Measurements from ENCODE around the gene TOMM22.
A peak's percentile ranks its signal among the peaks of the same experiment; 100 is the strongest.

TOMM22 gene

DNA sequence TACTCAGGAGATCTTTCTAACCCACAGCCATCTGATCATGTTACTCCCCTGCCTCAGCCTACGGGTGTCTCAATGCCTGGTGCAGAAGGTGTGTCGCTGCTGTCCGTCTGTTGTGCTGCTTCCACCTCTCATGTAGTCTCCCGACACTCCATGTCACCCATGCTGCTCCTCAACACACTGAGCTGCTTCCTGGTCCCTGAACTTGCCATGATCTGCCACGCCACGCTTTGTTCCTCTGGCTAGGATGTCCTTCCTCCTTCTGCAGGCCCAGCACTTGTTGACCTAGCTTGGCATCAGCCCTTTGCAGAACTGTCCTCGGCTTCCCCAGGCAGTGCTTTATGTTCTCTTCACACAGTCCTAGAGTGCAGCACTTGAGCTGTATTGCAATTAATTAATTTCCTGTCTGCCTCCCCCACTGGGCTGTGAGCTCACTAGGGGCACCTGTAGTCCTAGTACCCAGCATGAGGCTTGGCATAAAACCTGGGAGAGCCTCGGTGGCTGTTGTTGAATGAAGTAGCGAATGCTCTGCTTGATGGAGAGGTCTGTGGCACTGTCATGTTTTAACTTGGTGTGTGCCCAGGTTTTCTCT lies 33.5 kb downstream of the TOMM22 start:
- no peak for DNase-seq (ENCODE audit: low read depth in 2 of 2)

DNA sequence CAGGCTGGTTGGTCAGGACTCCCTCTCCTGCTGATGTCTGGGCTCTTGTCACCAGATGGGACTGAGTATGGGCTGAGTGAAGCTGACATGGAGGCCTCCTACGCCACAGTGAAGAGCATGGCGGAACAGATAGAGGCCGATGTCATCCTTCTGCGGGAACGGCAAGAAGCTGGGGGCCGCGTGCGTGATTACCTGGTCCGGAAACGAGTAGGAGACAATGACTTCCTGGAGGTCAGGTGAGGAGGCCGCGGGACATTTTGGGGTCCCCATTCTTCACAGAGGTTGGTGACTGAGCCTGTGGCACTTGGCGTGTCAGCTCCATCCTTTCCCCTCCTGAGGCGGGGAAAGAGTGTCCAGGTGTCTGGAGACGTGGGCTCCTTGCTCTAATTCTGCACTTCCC lies 34.1 kb downstream of the TOMM22 start:
- no peak for DNase-seq (ENCODE audit: low read depth in 2 of 2)

DNA sequence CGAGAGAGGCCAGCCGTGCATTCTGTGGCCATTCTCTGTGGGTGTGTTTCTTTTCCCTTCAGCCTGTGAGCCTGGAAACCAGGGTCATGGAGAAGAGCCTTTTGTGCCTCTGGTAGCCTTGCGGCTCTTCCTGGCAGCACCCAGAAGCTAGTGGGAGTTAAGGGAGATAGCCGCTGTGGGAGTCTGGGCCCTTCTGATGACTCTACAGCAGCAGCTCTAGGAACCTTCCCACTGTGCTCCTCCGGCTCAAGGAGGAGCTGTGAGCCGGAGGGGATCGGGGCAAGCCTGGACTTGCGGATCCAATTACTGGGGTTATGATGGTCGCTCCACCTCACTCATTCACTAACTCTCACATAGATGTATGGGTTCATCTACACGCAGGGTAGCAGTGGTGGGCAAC lies 34.5 kb downstream of the TOMM22 start:
- DNase-seq (ENCODE audit: low read depth in 2 of 2) = no peak

DNA sequence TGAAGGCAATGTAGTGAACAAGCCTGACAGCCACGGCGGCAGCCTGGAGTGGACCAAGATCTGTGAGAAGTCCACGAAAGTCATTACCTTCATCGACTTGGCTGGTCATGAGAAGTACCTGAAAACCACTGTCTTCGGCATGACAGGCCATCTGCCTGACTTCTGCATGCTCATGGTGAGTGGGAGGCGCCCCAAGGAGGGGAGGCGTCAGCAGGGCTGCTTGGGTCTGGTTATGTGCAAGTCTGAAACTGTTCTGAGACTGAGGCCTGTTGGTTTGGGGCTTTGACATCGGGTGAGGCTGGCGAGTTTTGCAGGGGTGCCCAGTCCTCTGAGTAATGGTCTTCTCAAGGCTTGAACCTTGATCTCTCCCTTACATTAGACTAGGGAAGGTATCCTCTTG lies 35.1 kb downstream of the TOMM22 start:
- no peak for DNase-seq (ENCODE audit: low read depth in 2 of 2)

DNA sequence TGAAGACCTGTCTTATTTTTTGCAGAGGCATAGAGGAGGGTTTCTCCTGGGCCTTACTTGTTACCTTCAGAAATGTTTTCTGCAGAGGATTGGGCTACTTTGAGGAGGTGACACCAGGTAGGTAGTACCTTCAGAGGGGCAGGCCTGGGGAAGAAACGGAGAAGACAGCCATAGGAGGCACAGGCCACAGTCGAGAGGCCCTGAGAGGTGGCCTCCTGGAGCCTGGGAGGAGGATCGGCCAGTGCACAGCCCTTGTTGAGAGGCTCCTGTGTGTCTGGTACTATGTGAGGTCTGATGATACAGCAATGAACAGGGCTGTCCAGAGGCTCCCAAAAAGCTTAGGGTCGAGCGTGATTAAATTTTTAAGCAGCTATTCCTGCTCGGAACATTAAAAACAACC lies 35.5 kb downstream of the TOMM22 start:
- DNase-seq (ENCODE audit: low read depth in 2 of 2) = no peak

DNA sequence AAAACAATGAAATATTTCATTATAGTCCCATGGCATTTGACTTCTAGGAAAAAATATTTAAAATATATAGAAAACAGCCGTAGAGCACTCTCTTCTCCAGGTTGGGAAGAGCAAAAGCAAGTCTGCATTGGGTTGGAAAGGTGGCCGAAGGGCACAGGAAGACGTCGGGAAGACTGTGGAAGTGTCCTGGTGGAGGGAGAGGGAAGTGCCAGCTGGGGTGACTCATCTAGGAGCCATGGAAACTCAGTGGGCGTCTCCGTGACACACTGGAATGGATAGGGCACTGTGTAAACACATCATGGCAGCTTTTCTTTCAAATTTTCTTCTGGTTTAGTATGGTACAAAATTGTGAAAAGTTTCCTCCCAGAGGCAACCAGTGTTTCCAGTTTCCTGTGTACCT lies 36.7 kb downstream of the TOMM22 start:
- DNase-seq (ENCODE audit: low read depth in 2 of 2) = no peak

DNA sequence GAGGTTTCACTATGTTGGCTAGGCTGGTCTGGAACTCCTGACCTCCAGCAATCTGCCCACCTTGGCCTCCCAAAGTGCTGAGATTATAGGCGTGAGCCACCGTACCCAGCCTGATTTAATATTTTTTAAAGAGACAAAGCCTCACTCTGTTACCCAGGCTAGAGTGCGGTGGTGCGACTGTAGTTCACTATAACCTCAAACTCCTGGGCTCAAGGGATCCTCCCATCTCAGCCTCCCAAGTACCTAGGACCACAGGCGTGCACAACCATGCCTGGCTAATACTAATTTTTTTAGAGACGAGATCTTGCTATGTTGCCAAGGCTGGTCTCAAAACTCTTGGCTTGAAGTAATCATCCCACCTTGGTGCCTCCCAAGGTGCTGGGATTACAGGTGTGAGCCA lies 37.4 kb downstream of the TOMM22 start:
- no peak for DNase-seq (ENCODE audit: low read depth in 2 of 2)

DNA sequence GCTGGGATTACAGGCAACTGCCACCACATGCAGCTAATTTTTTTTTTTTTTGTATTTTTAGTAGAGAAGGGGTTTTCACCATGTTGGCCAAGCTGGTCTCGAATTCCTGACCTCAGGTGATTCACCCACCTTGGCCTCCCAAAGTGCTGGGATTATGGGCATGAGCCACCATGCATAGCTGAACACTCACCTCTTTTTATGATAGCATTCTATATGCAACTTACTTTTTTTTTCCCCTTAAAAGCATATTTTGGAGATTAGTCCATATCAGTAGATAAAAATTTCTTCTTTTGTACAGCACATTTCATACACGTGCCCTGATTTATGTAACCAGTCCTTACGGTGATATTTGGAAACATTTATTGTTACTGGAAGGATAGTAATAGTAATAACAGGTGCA lies 38.6 kb downstream of the TOMM22 start:
- no peak for DNase-seq (ENCODE audit: low read depth in 2 of 2)

DNA sequence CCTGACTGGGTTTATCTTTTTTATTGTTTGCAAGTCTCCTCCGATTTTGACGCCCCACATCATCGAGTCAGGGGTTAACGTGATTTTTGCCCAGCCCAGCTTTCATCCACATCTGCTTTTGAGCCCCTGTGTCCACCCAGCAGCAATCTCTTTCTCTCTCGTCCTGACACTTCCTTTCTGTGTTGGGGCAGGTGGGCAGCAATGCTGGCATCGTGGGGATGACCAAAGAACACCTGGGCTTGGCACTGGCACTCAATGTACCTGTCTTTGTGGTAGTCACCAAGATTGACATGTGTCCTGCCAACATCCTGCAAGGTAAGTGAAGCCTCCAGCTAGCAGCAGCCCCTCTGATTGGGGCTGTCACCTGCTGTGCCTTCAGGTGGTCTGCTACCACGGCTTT lies 39.8 kb downstream of the TOMM22 start:
- DNase-seq (ENCODE audit: low read depth in 2 of 2) = no peak

DNA sequence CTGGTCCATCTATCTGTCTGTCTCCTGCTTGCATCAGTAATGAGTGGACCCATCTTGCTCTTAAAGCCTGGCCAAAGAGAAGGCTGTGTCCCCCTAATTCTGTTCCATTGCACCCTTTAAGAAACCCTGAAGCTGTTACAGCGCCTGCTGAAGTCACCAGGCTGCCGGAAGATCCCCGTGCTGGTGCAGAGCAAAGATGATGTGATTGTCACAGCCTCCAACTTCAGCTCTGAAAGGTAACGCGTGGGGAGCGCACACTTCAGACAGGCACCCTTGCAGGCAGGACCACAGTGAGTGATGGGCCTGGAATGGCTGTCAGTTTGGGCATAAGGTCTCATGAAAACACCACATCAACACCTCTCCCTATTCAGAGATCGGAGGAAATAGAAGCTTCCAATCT lies 42.4 kb downstream of the TOMM22 start:
- no peak for DNase-seq (ENCODE audit: low read depth in 2 of 2)

DNA sequence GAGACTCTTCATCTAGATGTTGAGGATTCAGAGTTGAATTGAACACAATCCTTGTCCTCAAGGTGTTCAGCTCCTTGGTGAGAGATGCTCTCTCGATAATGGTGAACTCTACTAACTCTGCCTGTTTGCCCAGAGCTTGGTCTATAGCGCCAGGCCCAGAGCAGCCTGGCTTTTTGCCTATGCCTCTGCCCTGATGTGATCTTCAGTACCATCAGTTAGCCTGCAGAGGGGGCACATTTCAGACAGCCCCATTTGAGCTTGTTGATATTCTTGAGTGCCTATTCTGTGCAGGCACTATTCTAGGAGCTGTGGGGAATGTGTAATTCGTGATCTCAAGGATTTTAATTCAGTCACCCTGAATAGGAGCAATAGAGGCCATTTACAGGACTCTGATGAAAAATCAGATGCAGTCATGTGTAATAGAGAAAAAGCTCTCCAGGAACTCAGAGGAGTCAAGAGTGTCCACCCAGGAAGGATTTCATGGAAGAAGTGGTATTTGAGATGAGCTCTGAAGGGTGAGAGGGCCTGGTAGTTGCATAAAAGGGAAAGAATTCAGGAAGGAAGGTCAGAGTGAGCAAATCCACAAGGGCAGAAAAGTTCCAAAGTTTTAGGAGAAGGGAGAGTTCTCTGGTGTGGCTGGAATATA lies 43.3 kb downstream of the TOMM22 start:
- no peak for DNase-seq (ENCODE audit: low read depth in 2 of 2)

DNA sequence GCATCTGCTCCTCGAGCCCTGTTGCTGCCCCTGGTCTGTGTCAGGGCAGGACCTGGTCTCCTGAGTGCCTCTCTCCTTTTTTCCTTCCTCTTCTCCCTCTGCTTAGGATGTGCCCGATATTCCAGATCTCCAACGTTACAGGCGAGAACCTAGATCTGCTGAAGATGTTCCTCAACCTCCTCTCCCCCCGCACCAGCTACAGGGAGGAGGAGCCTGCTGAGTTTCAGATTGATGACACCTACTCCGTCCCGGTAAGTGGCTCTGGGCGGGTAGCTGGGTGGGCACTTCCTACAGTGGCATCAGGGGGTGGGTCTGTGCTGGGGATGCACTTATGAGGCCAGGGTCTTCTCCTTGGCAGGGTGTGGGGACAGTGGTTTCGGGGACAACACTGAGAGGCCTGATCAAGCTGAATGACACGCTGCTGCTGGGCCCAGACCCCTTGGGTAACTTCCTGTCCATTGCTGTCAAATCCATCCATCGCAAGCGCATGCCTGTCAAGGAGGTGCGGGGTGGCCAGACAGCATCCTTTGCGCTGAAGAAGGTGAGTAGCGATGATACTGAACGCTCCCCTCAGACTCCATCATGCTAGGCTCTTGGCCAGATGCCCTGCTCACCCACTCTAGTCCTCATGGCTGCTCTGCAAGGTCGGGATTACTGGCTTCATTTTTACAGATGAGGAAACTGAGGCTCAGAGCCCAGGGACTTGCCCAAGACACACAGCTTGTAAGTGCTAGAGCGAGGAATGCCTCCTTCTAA lies 44.3 kb downstream of the TOMM22 start:
- DNase-seq (ENCODE audit: low read depth in 2 of 2) = no peak

DNA sequence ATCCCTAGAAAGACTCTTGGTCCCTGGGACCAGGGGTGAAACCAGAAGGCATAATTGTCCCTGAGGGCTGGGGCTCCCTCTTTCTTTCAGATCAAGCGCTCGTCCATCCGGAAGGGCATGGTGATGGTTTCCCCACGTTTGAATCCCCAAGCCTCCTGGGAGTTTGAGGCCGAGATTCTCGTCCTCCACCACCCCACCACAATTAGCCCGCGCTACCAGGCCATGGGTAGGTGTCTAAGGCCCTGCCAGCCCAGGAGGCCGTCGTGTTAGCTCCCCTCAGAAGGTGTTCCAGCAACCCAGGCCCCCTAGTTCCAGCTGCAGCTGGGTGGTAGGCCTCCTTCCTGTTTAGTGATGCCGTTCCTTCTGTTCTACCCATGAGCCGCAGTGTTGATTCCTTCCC lies 45.4 kb downstream of the TOMM22 start:
- DNase-seq (ENCODE audit: low read depth in 2 of 2) = no peak

DNA sequence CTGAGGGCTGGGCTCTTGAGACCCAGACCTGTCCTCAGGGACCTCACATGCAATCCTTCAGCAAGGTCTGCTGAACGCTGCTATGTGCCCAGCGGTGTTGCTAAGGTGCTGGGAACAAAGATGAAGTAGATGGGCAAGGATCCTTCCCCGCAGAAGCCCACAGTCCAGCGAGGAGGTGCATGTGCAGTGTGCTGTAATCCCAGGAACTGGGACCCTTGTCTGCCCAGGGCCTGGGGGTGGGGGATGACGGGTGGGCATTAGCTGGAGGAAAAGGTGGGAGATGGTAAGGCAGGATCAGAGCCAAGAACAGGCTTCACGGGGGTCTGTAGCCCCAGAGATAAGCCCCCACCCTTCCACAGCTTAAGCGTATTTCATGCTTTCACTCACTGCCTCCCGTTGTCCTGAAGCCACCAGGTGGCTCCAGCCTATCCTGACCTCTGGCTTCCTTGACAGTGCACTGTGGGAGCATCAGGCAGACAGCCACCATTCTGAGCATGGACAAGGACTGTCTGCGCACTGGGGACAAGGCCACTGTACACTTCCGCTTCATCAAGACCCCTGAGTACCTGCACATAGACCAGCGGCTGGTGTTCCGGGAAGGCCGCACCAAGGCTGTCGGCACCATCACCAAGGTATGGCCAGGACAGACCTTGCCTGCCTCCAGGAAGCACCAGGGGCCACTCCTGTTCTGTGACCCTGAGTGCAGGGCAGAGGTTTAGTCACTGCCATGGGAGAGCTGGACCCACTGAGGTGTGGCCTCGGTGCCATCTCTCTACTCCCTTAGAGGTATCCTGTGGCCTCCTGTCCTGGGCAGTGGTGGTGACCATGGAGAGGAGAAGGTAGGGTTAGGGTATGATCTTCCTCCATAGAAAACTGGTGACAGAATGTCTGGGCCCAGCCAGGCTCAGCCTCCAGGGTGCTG lies 46.0 kb downstream of the TOMM22 start:
- no peak for DNase-seq (ENCODE audit: low read depth in 2 of 2)

DNA sequence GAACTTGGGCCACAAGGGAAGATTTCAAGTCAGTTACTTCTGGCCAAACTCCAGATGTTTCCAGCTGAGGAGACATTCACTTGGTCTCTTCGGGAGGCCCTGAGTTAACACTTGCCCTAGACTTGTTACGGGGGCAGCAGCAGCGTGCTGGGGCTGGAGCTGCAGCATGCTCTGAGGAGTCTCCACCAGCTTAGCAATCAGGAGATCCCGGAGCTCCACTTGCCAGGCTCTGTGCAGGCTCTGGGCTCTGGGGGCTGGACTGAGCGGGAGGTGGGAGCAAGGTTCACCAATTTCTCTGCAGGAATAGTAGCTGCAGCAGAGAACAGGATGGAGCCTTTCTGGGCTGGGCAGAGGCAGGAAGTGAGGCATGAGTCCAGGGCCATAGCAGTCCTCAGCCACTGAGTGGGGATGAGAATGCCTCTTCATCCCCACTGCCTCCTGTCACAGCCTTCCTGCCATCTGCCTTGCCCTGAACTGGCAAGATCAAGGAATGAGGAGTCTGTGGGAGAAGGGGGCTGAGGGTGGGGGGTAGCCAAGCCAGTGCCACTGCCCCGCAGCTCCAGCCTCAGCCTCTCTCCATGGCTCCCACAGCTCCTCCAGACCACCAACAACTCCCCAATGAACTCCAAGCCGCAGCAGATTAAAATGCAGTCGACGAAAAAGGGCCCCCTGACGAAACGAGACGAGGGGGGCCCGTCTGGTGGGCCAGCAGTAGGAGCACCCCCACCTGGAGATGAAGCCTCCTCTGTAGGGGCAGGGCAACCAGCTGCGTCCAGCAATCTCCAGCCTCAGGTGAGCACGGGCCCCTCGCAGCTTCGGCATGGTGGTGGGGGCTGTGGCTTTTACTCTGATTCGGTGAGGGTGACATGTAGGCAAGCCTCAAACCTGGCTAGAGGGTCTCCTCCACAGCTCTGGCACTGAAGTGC lies 47.4 kb downstream of the TOMM22 start:
- no peak for DNase-seq (ENCODE audit: low read depth in 2 of 2)

DNA sequence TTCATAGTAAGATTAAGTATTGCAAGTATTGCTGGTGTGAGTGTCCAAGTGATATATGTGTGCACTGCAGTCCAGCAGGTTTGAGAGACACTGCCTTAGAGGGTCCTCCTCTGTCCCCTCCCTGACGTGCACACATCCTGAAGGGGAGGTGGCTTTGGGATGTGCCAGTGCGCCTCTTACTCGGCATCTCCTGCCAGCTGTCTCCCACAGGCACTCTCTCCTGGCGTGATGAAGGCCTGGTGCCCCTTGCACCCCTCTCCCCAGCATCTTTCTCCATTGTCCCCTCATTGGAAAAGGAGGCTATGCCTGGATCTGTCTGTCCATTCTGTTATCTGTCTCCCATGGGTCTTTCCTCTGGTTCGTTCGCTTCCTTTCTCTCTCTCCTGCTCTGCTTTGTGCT lies 48.2 kb downstream of the TOMM22 start:
- DNase-seq (ENCODE audit: low read depth in 2 of 2) = no peak

DNA sequence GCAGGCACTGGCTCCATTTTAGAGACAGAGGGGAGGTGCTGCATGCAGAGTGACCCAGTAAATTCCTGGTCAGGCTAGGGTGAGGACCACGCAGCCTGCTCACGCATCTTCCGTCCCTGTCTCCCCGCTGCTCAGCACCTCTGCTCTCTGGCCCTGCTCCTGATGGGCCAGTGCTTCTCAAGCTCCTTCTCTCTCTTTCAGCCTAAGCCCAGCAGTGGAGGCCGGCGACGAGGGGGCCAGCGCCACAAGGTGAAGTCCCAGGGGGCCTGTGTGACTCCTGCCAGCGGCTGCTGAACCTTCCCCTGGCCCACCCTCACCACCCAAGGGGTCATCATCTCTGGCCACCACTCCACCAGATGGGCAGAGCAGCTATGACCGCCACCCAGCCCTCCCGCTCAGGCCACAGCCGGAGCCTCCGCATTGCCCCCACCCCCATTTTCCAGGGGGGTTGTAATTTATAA lies 48.7 kb downstream of the TOMM22 start:
- DNase-seq (ENCODE audit: low read depth in 2 of 2) = no peak

DNA sequence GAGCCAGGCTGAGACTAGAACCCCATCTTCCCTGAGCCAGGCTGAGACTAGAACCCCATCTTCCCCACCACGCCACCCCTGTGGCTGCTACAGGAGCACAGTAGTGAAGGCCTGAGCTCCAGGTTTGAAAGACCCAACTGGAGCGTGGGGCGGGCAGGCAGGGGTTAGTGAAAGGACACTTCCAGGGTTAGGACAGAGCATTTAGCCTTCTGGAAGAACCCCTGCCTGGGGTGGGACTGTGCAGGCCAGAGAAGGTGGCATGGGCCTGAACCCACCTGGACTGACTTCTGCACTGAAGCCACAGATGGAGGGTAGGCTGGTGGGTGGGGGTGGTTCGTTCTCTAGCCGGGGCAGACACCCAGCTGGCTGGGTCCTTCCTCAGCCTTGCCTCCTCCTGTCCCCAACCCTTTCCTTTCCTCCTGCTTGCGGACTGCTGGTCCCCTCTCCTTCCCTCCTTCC lies 50.0 kb downstream of the TOMM22 start:
- no peak for DNase-seq (ENCODE audit: low read depth in 2 of 2)

DNA sequence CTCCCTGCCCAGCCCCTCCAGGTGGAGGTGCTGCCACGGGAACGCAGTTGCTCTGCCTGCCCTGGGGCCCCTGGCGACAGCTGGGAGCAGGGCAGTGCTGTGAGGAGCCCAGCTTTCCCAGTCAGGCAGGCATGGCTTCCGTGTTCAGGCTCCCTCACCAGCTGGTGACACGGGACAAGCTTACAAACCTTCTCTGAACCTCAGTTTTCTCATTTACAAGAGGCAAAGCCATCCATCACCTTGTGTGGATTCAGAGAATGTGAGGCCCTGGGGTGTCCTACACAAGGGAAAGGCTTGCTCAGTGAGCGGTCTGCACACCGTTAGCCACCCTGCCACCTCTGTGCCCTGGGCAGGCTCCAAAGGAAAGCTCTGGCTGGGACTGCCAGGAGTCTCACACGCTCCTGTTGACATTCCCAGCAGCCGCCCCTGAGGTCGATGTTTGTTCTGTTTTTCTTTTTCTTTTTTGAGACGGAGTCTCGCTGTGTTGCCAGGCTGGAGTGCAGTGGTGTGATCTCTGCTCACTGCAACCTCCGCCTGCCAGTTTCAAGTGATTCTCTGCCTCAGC lies 50.6 kb downstream of the TOMM22 start:
- no peak for DNase-seq (ENCODE audit: low read depth in 2 of 2)

DNA sequence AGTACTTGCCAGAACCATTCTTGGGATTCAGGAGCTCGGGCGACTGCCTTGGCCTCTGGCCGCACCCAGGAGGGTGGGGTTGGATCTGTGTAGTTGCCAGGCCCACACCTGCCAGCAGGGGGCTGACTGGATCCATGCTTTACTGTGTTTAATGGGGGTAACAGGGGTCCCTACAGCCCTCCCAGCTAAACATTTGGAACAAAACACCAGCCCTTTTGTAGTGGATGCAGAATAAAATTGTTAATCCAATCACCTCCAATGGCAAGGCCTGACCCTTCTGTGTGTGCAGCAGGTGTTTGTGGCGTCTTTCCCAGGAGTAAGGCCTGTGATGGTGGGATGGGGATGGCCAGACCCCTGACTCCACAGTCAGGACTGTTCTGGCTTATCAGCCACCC lies 51.6 kb downstream of the TOMM22 start:
- peak in 1 of 2 donors; percentile 32 for DNase-seq (ENCODE audit: low read depth in 2 of 2)

All from activated CD4-positive, alpha-beta T cell treated with anti-CD3 and anti-CD28 coated beads for 24 hours (primary cell).